Naive thymus-derived CD4-positive, alpha-beta T cell (primary cell): ENCODE data around the gene ANKRD42. TPM values are rescaled to one million over a fixed set of nuclear protein-coding genes. Genes with fewer than 3 reads are reported as not detected.
"Not testable (repeated sequence)": the region's sequence is repeated elsewhere in the genome, so short reads cannot be mapped to it uniquely, and the experiment has no call there.

ENCODE experiments used
- ATAC-seq: fragments of 150-1000 bp; cut with Tn5 transposase; 2 replicates; pipeline ENCODE4 v1.10.0; 2021; ENCODE audit warnings: mild to moderate bottlenecking, moderate library complexity
- CTCF ChIA-PET: fragments of 350-600 bp; sonication (Branson Sonifier 250); formaldehyde crosslinking; loops from one replicate; lab custom pipeline; 2021; ENCODE audit warnings: antibody characterized with exemption; lab: Charles Lee
- POLR2A ChIA-PET: fragments of 350-600 bp; sonication (Branson Sonifier 250); formaldehyde crosslinking; loops from one replicate; lab custom pipeline; 2021; ENCODE audit warnings: antibody characterized with exemption, inconsistent platforms; lab: Charles Lee
- DNase-seq, 9 donors: peaks; one replicate each; pipeline versions ENCODE4 v3.0.0 to v3.0.0-alpha.2; 2020 to 2022; ENCODE audit warnings: mixed read lengths in 1 of 9
- H3K27ac ChIP-seq: one replicate; pipeline ENCODE4 v1.7.0; 2013; ENCODE audit warnings: mild to moderate bottlenecking, low read depth, low read length, moderate library complexity
- H3K27me3 ChIP-seq, 2 donors: one replicate each; pipeline ENCODE4 v1.7.0; 2013; ENCODE audit warnings: low read length in 2 of 2, mild to moderate bottlenecking in 2 of 2, moderate library complexity in 2 of 2; ENCODE audit not compliant: control insufficient read depth in 2 of 2, insufficient read depth in 2 of 2
- H3K36me3 ChIP-seq, 3 experiments: 1 replicate in 2 of 3; 2 replicates in 1 of 3; pipeline ENCODE4 v1.7.0; 2013; ENCODE audit warnings: low read length in 3 of 3, mild to moderate bottlenecking in 3 of 3, moderate library complexity in 1 of 3; ENCODE audit not compliant: insufficient read depth in 3 of 3, control insufficient read depth in 2 of 3
- H3K4me1 ChIP-seq, 2 donors: one replicate each; pipeline ENCODE4 v1.7.0; 2013; ENCODE audit warnings: low read length in 2 of 2, mild to moderate bottlenecking in 2 of 2, moderate library complexity in 1 of 2; ENCODE audit not compliant: control insufficient read depth in 2 of 2, insufficient read depth in 2 of 2
- H3K4me3 ChIP-seq: 2 replicates; pipeline ENCODE4 v1.7.0; 2013; ENCODE audit warnings: mild to moderate bottlenecking, low read length
- H3K9me3 ChIP-seq, 3 experiments: 1 replicate in 2 of 3; 2 replicates in 1 of 3; pipeline ENCODE4 v1.7.0; 2013; ENCODE audit warnings: low read length in 3 of 3; ENCODE audit not compliant: control insufficient read depth in 2 of 3
- H3K27ac Mint-ChIP-seq, 9 donors: one replicate each; pipeline ENCODE4 v1.8.0; 2020 to 2022; ENCODE audit warnings: mixed read lengths in 9 of 9, mild to moderate bottlenecking in 8 of 9, moderate library complexity in 5 of 9, inconsistent platforms in 2 of 9
- H3K27me3 Mint-ChIP-seq, 5 donors: one replicate each; pipeline ENCODE4 v1.8.0; 2021 to 2022; ENCODE audit warnings: mixed read lengths in 5 of 5, mild to moderate bottlenecking in 1 of 5
- H3K36me3 Mint-ChIP-seq, 5 donors: one replicate each; pipeline ENCODE4 v1.8.0; 2020 to 2022; ENCODE audit warnings: mixed read lengths in 5 of 5, mild to moderate bottlenecking in 3 of 5, inconsistent platforms in 1 of 5
- H3K4me1 Mint-ChIP-seq, 7 donors: one replicate each; pipeline ENCODE4 v1.8.0; 2020 to 2022; ENCODE audit warnings: mixed read lengths in 7 of 7, mild to moderate bottlenecking in 3 of 7, inconsistent platforms in 1 of 7
- H3K4me3 Mint-ChIP-seq, 10 donors: one replicate each; pipeline ENCODE4 v1.8.0; 2020 to 2022; ENCODE audit warnings: mild to moderate bottlenecking in 10 of 10, mixed read lengths in 10 of 10, moderate library complexity in 6 of 10, inconsistent platforms in 2 of 10
- H3K9me3 Mint-ChIP-seq, 11 donors: one replicate each; pipeline ENCODE4 v1.8.0; 2020 to 2022; ENCODE audit warnings: mixed read lengths in 11 of 11, mild to moderate bottlenecking in 4 of 11, inconsistent platforms in 1 of 11, moderate library complexity in 1 of 11
- intact Hi-C, 2 donors: fragments of 100-400 bp; cut with micrococcal nuclease; formaldehyde crosslinking; loops; one replicate each; pipeline ENCODE4 v1.15.1; 2023
- polyA plus RNA-seq, 2 donors: library from polyadenylated mRNA; unstranded; fragments of 300-500 nt; fragmentation: Illumina TruSeq; gene quantifications; one replicate each; pipeline ENCODE4 v1.2.3, GENCODE V29; 2021
- total RNA-seq, 6 experiments: library from RNA in 5 of 6; stranded (reverse) in 5 of 6; gene quantifications; 1 replicate in 5 of 6; 2 replicates in 1 of 6; pipeline ENCODE4 v1.2.3 and lab custom pipeline; 2021 to 2026

The ANKRD42 gene
- total and polyA plus RNA-seq, 7 experiments from 2014 or later = 3.1 to 10.9 (median 6.6) TPM

DNA sequence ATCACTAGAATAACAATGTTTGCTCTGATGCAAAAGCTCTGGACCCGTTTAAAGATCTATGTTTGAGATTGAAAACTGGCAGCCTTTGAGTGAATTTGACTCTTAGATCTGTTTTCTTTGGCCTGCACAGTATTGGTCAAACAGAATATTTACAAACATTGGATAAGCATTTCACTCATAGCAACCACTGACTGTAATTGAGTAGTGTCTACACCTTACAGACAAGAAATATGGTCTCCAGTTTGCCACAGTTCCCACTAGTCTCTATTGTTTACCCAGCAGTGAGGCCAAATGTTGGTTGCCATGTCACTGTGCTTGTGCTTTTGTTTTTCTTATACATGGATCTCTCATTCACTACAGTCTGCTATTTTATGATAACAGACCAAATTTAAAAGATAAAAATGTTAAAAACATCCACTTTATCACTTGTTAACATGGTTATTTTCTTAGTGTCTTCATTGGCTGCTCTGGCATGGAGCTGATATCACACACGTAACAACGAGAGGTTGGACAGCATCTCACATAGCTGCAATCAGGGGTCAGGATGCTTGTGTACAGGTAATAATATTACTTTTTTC, 12.2 kb downstream of the ANKRD42 start:
- Mint-ChIP-seq H3K9me3 (peaks cover 0 to 2% (median 0%) of the 10 kb centered on the region in 11 donors), H3K27me3 (no peaks in the 10 kb centered on the region), H3K4me1 (peaks cover 0 to 1% (median 0%) of the 10 kb centered on the region in 7 donors), H3K4me3 (no peak overlapping the region), H3K27ac (no peak overlapping the region), H3K36me3 (peaks cover 0 to 69% (median 10%) of the 10 kb centered on the region in 5 donors)
- intact Hi-C loops = no loop called here
- CTCF ChIA-PET = no interaction called here
- POLR2A ChIA-PET = no interaction called here
- Histone ChIP-seq H3K27me3 (no peaks in the 10 kb centered on the region), H3K36me3 (peaks cover 0 to 3% (median 0%) of the 10 kb centered on the region in 3 experiments), H3K9me3 (no peaks in the 10 kb centered on the region), H3K27ac (no peak overlapping the region), H3K4me3 (no peak overlapping the region), H3K4me1 (no peaks in the 10 kb centered on the region)
- DNase-seq (no peak), ATAC-seq (no peak)

DNA sequence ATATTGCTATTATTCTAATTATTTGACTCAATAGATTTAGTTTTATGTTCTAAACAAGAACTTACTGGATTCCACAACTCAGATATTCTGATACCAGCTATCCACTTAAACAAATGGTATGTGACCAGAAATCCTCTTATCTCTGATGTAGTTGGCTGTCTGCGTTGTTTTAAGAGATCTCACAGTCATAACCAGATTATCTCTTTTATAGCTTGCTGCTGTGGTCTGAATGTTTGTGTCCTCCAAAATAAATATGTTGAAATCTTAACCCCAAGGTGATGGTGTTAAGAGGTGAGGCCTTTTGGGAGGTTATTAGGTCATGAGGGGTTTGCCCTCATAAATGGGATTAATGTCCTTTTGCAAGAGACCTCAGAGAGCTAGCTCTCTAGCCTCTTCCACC, 12.7 kb downstream of the ANKRD42 start:
- DNase-seq = no peak
- no peak overlapping the region for H3K4me3 Mint-ChIP-seq
- peaks cover 0 to 64% (median 5%) of the 10 kb centered on the region in 5 donors for H3K36me3 Mint-ChIP-seq
- POLR2A ChIA-PET = no interaction called here
- peaks cover 0 to 1% (median 0%) of the 10 kb centered on the region in 7 donors for H3K4me1 Mint-ChIP-seq
- intact Hi-C loops = no loop called here
- CTCF ChIA-PET = no interaction called here
- no peaks in the 10 kb centered on the region for H3K27me3 Mint-ChIP-seq
- peaks cover 0 to 2% (median 0%) of the 10 kb centered on the region in 11 donors for H3K9me3 Mint-ChIP-seq
- Histone ChIP-seq H3K27me3 (no peaks in the 10 kb centered on the region), H3K27ac (no peak overlapping the region), H3K4me3 (no peak overlapping the region), H3K36me3 (peaks cover 0 to 3% (median 0%) of the 10 kb centered on the region in 3 experiments), H3K4me1 (no peaks in the 10 kb centered on the region), H3K9me3 (no peaks in the 10 kb centered on the region)
- H3K27ac Mint-ChIP-seq = no peak overlapping the region
- ATAC-seq = no peak

DNA sequence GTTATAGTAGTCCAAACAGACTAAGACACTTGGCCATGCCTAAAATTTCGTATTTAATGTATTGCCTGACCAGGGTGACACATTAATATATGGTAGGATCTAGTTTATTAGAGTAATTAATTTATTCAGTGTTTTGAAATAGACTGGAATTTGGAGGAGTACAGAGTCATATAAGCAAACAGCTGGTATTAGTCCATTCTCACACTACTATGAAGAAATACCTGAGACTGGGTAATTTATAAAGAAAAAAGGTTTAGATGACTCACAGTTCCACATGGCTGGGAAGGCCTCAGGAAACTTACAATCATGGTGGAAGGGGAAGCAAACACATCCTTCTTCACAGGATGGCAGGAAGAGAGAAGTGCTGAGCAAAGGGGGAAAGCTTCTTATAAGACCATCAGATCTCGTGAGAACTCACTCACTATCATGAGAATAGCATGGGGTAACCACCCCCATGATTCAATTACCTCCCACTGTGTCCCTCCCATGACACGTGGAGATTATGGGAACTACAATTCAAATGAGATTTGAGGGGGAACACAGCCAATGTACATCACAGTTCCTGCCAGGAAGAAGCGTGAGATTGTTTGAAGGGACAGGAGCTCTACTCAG, 13.4 kb downstream of the ANKRD42 start:
- H3K9me3 ChIP-seq, H3K4me1 ChIP-seq, H3K27me3 ChIP-seq, intact Hi-C loops, POLR2A ChIA-PET, H3K27ac ChIP-seq, H3K27me3 Mint-ChIP-seq, H3K4me3 Mint-ChIP-seq, H3K27ac Mint-ChIP-seq, ATAC-seq, H3K9me3 Mint-ChIP-seq, H3K36me3 ChIP-seq, DNase-seq, H3K4me3 ChIP-seq, H3K4me1 Mint-ChIP-seq: not testable (repeated sequence)
- H3K36me3 Mint-ChIP-seq = peaks cover 0 to 59% (median 5%) of the 10 kb centered on the region in 5 donors
- CTCF ChIA-PET = interaction anchor here (1.2 kb wide), 1 partner anchor 42 kb away, joined by 3 read pairs; no protein-coding TSS in a partner anchor

DNA sequence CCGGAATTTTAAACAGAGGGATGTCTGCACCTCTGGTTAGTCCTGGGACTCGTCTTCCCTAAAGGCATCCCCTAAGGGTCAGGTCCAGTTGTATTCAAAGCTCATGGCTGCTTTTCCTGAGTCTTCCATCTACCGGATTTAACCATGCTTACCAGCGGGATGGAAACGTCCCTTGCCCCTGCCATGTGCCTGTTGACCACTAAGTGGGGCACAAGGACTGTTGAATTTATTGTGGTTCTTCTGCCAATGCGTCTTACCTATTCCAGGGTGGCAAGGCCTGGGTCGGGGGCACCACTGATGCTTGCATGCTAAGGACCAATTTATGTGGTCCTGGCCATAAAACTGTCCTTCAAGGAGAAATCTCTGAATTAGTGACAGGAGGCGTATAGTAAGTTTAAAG, 25.6 kb downstream of the ANKRD42 start:
- Histone ChIP-seq H3K36me3 (no peaks in the 10 kb centered on the region), H3K4me3 (no peak overlapping the region), H3K4me1 (no peaks in the 10 kb centered on the region), H3K27ac (no peak overlapping the region), H3K9me3 (no peaks in the 10 kb centered on the region), H3K27me3 (no peaks in the 10 kb centered on the region)
- intact Hi-C loops = loop anchor here in 1 of 2 donors (5.0 kb wide), 1 partner anchor 33 kb away; no protein-coding TSS in a partner anchor
- Mint-ChIP-seq H3K4me3 (no peak overlapping the region), H3K36me3 (peaks cover 0 to 11% (median 6%) of the 10 kb centered on the region in 5 donors), H3K9me3 (no peaks in the 10 kb centered on the region), H3K27ac (no peak overlapping the region), H3K4me1 (no peaks in the 10 kb centered on the region), H3K27me3 (peaks cover 0 to 10% (median 0%) of the 10 kb centered on the region in 5 donors)
- ChIA-PET CTCF (no interaction called here), POLR2A (no interaction called here)
- no peak for ATAC-seq
- no peak for DNase-seq

DNA sequence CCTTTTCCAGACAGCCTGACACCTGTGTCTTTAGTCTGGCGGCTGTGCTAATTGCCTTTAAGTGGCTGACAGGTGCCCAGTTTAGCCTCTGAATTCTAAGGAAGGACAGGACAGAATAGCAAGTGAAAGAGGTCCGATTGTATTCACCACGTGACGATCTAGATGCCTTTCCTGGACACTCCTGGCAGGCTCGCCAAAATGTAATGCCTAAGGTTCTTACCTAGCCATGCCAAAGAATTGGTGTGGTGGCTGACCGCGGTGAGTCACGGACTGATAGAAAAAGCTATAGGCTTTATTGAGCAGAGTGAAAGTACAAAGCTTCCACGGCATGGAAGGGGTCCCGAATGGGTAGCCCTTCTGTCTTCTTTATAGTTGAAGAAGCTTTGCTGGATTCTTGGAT, 26.7 kb downstream of the ANKRD42 start:
- ChIA-PET CTCF (no interaction called here), POLR2A (no interaction called here)
- Mint-ChIP-seq H3K4me1 (no peaks in the 10 kb centered on the region), H3K27ac (no peak overlapping the region), H3K9me3 (no peaks in the 10 kb centered on the region), H3K27me3 (peaks cover 0 to 10% (median 0%) of the 10 kb centered on the region in 5 donors), H3K36me3 (peaks cover 0 to 1% (median 0%) of the 10 kb centered on the region in 5 donors), H3K4me3 (no peak overlapping the region)
- intact Hi-C loops = no loop called here
- Histone ChIP-seq H3K27ac (no peak overlapping the region), H3K4me1 (no peaks in the 10 kb centered on the region), H3K9me3 (no peaks in the 10 kb centered on the region), H3K36me3 (no peaks in the 10 kb centered on the region), H3K4me3 (no peak overlapping the region), H3K27me3 (no peaks in the 10 kb centered on the region)
- no peak for ATAC-seq
- no peak for DNase-seq

DNA sequence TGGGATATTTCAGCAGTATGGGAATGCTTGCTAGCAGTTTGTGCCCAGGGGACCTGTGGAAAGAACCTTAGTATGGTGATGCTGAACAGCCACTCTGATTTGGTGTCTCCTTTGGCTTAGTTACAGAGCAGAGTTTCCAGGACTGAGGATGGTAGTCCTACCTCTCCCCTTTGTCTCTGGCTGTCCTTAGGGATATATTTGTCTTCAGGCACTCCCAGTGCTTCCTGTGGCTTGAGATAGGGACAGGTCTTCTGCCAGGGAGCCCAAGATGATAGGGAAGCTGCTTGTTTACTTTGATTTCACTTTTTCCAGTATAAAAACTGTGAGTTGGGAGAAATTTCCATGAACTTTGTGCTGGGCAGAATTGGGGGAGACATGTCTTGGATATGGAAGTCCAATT, 28.2 kb downstream of the ANKRD42 start:
- peaks cover 0 to 10% (median 0%) of the 10 kb centered on the region in 5 donors for H3K27me3 Mint-ChIP-seq
- Histone ChIP-seq H3K27me3 (no peaks in the 10 kb centered on the region), H3K4me1 (no peaks in the 10 kb centered on the region), H3K27ac (no peak overlapping the region), H3K4me3 (no peak overlapping the region), H3K9me3 (no peaks in the 10 kb centered on the region), H3K36me3 (no peaks in the 10 kb centered on the region)
- no peaks in the 10 kb centered on the region for H3K36me3 Mint-ChIP-seq
- intact Hi-C loops = no loop called here
- DNase-seq (no peak), ATAC-seq (no peak)
- no peaks in the 10 kb centered on the region for H3K4me1 Mint-ChIP-seq
- ChIA-PET CTCF (no interaction called here), POLR2A (interaction anchor here (0.7 kb wide), 1 partner anchor 28 kb away, joined by 3 read pairs; no protein-coding TSS in a partner anchor)
- no peak overlapping the region for H3K4me3 Mint-ChIP-seq
- H3K9me3 Mint-ChIP-seq = no peaks in the 10 kb centered on the region
- H3K27ac Mint-ChIP-seq = no peak overlapping the region

DNA sequence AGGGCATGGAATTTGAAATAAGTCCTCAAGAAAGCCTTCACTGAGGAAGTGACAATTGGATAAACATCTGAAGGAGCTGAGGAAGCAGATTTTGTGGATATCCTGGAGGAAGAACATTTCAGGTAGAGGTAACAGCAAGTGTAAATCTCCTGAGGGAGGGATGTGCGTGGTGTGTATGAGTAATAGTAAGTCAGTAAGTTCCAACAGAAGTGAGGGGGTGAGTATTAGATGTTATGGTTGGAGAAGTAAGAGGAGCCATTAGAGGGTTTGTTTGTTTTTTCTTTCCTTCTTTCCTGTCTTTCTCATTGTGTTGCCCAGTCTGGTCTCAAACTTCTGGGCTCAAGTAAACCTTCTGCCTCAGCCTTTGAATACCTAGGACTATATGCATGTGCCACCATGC, 29.0 kb downstream of the ANKRD42 start:
- Mint-ChIP-seq H3K27me3 (peaks cover 0 to 10% (median 0%) of the 10 kb centered on the region in 5 donors), H3K4me3 (no peak overlapping the region), H3K36me3 (no peaks in the 10 kb centered on the region), H3K27ac (peak overlapping the region in 1 of 9 donors; percentile 52), H3K9me3 (no peaks in the 10 kb centered on the region), H3K4me1 (no peaks in the 10 kb centered on the region)
- Histone ChIP-seq H3K9me3 (no peaks in the 10 kb centered on the region), H3K27ac (no peak overlapping the region), H3K27me3 (no peaks in the 10 kb centered on the region), H3K4me1 (no peaks in the 10 kb centered on the region), H3K4me3 (no peak overlapping the region), H3K36me3 (no peaks in the 10 kb centered on the region)
- ATAC-seq (no peak), DNase-seq (no peak)
- POLR2A ChIA-PET = no interaction called here
- CTCF ChIA-PET = no interaction called here
- intact Hi-C loops = no loop called here
